ENCODE results near the gene AKR1D1.
"Not testable (repeated sequence)": the region's sequence is repeated elsewhere in the genome, so short reads cannot be mapped to it uniquely, and the experiment has no call there.

AKR1D1 gene

DNA sequence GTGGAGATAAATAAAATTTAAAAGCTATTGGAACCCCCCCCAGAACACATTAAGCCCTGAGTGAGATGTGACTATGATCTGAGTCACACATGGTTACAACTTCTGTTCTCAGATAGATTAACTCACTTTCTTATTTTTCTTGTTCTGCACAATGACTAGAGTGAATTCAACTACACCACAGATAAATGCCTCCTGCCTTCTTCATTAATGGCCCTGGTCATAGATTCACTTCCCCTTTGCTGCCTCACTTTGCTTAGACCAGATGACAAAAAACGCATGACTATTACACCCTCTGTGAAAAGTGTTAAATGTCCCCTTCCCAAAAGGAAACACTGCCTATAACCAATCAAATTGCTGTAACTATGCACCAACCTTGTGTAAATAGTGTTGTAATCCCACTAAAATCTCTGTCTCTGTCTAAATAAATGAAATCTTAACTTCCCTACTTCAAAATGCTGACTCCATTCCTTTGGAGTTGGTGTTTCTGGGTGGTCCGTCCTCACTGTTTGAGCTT, 49.4 kb downstream of the AKR1D1 start:
- no peak for DNase-seq

DNA sequence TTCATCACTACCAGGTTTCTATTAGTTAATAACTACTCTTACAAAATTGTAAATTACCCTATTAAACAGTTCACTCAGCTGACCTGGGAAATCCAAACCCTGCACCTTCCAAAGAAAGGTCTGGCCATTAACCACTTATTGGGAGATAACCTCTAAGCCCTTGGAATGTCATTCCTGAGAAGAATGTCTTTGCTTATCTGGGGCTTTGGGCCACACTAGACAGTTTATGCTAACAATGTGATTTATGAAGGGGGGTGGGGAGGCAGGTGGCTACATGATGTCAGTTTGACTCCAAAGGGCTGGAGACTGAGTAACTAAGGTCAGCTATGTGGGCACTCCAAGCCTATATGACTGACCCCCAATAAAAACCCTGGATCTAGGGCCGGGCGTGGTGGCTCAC, 50.7 kb downstream of the AKR1D1 start:
- DNase-seq, result no peak

DNA sequence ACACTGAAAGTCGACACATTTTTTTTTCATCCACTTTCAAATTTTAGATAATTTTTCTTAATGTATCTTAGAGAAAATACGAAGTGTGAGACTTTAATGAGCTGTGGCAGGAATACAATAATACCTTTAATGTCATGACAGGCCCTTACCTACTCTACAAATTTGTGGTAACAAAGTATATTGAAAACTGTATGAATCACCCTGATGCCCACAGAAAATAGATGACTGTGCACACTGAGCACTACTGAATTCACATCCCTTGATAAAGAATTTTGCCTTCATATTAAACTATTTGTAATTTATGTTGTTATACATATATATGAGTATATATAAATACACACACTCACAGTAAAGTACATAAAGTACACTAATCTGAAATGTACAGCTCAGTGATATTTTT, 51.7 kb downstream of the AKR1D1 start:
- no peak for DNase-seq

DNA sequence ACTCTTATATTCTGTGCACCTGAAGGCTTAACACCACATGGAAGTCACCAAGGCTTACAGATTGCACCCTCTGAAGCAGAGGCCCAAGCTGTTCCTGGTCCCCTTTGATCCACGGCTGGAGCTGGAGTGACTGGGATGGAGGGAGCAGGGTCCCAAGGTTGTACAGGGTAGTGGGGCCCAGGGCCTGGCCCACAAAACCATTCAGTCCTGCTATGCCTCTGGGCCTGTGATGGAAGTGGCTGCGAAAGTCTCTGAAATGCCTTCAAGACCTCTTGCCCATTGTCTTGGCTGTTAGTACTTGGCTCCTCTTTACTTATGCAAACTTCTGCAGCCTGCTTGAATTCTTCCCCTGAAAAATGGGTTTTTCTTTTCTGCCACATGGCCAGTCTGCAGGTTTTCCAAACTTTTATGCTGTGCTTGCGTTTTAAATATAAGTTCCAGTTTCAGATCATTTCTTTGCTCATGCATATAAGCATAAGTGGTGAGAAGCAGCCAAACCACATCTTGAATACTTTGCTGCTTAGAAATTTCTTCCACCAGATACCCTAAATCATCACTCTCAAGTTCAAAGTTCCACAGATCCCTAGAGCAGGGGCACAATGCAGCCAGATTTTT, 53.4 kb downstream of the AKR1D1 start:
- DNase-seq, result no peak

DNA sequence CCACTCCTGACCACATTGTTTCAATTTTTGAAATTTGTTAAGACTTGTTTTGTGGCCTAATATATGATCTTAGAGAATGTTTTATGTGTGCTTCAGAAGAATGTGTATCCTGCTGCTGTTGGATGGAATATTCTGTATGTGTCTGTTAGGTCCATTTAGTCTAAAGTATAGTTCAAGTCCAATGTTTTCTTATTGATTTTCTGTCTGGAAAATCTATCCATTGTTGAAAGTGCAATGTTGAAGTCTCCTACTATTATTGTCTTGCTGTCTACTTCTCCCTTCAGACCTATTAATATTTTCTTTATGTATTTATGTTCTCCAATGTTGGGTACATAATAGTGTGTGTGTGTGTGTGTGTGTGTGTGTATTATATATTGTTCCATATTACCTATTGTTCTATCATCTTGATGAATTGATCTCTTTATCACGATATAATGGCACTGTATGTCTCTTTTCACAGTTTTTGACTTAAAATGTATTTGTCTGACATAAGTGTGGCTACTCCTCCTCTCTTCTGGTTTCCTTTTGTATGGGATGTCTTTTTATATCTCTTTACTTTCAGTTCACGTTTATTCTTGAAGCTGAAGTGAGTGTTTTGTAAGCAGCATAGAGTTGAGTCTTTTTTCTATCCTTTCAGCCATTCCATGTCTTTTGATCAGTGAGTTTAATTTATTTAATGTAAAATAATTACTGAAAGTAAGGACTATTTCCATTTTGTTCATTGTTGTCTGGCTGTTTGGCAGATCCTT, 61.3 kb downstream of the AKR1D1 start:
- no peak for DNase-seq

DNA sequence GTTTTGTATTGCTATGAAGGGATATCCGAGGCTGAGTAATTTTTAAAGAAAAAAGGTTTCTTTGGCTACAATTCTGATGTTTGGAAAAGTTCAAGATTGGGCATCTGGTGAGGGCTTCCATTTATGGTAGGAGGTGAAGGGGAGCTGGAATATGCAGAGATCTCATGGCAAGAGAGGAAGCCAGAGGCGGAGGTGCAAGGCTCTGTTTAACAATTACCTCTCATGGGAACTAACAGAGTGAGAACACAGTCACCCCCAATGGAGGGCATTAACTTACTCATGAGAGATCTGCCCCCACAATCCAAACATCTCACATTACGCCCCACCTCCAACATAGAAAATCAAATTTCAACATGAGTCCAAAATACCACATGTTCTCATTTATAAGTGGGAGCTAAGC, 62.0 kb downstream of the AKR1D1 start:
- DNase-seq, result no peak

DNA sequence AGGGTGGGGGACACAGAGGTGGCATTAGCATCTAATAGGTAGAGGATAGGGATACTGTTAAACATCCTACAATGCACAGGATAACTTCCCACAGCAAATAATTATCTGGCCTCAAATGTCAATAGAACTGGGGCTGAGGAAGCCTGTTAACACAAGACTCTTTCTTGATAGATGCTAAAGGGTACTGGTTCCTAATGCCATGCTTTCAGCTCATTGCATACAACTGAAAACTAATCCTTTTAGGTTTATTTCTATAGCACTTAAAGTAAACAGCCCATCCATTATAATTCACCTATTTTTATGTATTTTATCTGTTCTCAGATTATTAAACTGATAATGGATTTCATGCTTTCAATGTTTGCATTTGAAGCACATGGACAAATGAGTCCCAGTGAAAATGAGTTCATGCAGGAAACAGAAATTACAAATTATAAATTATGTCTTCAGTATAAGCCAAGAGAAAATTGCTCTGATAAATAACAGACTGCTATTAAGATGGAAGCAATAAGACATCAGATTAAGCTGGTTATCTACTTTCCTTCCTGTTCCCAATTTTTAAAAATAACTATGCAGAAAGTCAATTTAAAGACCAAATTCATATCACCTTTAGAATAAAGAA, 66.4 kb downstream of the AKR1D1 start:
- DNase-seq, result no peak

DNA sequence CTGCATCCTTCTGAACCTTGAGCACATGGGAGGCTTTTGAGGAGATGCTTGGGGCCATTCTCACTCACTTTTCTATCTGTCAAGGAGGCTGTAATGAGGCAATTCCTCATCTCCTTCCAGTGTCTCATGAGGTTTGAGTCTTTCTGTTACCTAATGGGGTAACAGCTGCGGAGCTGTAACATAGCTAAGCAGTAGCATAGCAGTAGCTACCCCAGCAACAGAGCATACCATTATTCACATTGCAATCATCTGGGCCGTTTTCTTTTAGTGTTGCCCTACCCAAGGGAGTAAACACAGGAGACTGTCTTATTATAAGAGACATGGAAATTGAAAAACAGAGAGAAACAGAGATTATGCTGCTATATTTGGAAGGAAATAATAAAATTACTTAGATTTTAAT, 68.7 kb downstream of the AKR1D1 start:
- DNase-seq, result no peak

DNA sequence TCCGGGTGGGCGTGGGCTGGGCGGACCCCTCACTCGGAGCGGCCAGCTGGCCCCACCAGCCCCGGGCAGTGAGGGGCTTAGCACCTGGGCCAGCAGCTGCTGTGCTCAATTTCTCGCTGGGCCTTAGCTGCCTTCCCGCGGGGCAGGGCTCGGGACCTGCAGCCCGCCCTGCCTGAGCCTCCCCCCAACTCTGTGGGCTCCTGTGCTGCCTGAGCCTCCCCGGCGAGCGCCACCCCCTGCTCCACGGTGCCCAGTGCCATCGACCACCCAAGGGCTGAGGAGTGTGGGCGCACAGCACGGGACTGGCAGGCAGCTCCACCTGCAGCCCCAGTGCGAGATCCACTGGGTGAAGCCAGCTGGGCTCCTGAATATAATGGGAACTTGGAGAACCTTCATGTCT, 70.0 kb downstream of the AKR1D1 start:
- DNase-seq, result not testable (repeated sequence)

DNA sequence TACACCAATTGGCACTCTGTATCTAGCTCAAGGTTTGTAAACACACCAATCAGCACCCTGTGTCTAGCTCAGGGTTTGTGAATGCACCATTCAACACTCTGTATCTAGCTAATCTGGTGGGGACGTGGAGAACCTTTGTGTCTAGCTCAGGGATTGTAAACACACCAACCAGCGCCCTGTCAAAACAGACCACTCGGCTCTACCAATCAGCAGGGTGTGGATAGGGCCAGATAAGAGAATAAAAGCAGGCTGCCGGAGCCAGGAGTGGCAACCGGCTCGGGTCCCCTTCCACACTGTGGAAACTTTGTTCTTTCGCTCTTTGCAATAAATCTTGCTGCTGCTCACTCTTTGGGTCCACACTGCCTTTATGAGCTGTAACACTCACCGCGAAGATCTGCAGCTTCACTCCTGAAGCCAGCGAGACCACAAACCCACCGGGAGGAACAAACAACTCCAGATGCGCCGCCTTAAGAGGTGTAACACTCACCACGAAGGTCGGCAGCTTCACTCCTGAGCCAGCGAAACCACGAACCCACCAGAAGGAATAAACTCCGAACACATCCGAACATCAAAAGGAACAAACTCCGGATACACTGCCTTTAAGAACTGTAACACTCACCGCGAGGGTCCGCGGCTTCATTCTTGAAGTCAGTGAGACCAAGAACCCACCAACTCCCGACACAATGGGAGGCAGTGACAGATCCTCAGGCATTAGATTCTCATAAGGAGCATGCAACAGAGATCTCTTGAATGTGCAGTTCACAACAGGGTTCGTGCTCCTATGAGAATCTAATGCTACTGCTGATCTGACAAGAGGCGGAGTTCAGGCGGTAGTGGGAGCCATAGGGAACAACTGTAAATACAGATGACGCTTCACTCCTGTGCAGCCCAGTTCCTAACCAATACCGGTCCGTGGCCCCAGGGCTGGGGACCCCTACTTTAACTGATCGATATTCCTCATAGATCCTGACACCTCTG, 70.8 kb downstream of the AKR1D1 start:
- not testable (repeated sequence) for DNase-seq

DNA sequence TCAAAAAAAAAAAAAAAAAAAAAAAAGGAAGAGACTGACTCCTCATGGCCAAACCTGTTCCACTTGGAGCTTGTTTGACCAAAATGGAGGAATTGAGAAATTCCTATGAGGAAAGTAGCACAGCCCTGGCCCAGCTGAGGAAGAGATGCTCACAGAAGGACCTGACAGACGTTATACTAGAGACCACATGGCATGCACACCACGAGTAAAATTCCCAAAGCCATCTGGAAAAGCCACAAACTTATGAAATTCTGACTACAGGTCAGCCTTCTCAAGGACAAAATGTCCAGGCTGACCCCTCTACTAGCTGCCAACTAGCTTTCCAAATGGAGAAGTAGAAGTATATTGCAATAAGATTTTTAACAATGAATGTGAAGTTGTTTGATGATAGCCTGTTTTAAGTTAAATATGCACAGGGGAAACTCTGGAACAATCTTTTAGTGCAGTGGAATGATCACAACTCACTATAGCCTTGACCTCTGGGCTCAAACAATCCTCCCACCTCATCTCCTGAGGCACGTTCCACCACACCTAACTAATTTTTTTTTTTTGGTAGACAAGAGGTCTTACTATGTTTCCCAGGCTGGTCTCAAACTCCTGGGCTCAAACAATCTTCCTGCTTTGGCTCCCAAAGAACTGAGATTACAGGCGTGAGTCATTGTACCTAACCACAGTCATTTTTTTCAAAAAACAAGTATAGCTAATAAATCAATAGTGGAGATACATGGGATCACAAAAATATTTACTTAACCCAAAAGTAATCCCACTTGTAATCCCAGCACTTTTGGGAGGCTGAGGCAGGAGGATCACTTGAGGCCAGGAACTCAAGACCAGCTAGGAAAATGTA, 75.7 kb downstream of the AKR1D1 start:
- no peak for DNase-seq

DNA sequence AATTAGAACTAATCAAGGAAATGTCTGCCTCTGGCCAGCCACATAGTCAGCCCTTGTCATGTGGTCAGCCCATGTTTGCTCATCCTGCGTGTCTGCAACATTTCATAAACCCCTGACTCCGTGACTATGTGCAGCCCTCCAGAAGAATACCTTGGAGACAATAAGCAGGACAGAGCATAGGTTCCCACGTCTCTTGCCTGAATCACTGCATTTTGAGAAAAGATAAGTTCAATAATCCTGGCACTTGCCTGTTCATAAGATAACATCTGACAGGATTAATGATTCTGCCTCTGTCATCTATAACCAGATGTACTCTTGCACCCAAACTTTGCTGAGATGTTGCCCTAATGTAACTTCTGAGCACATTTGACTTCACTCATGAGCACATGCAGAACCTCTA, 78.4 kb downstream of the AKR1D1 start:
- no peak for DNase-seq

DNA sequence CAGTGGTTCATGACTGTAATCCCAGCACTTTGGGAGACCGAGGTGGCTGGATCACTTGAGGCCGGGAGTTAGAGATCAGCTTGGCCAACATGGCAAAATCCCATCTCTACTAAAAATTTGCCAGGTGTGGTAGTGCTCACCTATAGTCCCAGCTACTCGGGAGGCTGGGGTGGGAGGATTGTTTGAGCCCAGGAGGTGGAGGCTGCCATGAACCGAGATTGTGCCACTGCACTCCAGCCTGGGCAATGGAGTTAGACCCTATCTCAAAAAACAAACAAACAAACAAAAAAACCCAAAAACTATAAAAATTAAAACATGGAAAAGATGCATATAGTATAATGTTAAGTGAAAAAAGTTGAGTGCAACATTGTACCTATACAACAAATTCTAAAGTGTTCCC, 81.4 kb downstream of the AKR1D1 start:
- DNase-seq, result no peak

DNA sequence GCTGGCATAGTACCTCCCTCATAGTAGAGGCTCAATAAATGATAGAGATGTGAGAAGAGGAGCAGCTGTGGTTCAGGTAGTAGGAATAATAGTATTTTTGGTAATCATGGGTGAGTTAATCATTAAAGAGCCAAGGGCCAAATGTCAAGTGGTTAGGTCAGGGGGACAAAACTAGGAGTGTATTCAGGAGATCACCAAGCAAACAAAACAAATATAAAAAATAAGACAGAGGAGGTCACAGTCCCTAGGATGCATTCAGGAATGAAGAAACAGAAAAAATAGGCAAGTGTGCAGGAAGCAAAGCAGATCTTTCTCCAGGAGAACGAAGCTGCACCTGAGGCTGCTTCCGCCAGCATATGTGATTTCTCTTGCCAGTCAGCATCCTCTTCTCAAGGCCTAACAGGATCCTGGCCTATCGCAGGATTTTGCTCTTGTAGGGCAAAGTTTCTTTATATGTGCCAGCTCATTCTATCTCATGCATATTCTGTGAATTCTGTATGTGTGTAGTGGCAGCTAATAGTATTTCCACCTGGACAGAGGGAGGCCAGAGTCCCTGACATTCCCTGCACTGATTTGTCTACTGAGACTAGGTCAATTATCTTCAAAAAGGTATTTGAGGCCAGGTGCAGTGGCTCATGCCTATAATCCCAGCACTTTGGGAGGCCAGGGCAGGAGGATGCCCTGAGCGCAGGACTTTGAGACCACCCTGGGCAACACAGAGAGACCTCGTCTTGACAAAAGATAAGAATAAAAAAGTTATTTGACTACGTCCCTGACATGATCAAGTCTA, 82.7 kb downstream of the AKR1D1 start:
- DNase-seq, result no peak

DNA sequence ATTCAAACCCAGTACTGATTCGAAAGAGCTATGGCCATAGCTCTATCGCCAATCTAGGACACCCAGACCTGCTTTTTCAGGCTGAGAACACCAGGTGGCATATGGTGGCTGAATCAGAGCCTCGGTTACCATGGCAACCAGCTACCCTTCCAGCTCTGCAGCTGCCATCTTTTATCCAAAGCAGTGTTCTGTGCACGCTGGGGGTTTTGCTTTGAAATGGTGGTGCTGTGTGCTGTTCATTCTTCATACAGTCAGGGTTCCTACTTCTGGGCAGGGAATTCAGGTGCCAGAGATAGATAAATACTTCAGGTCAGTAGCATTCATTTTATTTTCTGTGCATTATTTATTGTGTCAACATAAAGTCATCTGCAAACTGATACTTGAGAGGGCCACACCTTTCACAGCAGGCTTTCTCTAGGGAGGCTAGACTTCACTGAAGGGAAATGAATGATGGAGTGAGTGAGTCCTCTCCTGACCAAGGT, 85.4 kb downstream of the AKR1D1 start:
- peak; percentile 68 to 85 for DNase-seq

DNA sequence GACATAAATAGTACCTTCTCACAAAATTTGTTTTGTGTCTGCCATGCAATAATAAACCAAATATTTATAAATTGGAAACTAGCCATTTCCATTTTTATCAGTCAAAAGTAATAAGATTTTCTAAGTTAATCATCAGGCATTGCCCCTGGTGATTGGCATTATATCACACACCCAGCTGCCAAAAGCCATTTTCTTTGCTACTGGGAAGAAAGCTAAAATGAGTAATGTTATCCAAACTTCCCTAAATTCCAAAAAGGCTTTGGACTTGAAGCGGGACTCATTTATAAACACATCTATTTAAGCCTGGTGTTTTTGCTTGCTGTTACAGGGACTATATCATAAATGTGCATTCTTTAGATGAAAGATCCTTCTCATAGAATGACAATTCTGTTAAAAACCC, 86.0 kb downstream of the AKR1D1 start:
- DNase-seq, result no peak

DNA sequence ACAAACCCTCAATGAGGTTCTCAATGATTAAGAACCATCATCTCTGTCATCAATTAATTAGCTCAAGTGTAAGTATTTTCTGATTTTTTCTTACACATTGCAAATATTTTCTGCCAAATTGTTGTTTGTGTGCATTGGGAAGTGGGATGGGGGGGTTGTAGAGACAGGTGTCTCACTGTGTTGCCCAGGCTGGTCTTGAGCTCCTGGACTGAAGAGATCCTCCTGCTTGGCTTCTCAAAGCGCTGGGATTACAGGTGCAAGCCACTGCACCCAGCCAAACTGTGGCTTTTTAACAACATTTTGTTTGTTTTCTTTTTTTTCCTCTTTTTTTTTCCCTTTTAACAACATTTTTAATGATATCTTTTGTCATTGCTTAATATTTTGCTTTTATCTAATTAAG, 87.5 kb downstream of the AKR1D1 start:
- DNase-seq, result no peak

DNA sequence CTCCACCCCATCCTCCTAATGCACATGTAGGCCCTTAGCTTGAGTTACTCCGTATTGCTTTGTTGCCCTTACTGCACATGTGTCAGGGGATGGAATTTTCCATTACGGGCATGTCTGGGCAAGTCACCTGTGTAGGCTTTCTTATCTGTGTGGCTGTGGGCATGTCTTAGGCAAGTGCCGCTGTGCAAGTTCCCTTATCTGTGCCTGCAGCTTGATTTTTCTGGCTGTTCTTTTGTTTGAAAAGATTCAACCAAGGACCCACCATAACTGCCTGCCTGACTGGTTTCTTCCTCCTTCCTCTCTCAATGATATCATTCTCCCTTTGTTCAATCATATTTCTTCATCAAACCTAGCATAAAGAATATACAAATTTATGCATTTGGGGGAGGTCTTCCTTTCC, 88.5 kb downstream of the AKR1D1 start:
- DNase-seq, result no peak

DNA sequence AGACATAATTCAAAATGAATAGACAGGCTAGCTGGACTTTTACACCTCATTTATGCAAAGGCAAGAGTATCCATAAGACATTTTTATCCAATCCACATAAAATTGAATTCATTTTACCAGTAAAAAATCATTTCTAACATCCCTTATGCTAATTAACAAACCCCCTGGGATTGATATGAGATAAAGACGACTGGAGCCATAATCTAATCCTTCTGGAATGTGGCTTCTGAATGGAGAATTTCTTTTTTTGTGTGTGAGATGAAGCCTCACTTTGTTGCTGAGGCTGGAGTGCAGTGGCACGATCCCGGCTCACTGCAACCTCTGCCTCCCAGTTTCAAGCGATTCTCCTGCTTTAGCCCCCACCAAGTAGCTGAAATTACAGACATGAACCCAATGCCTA, 90.4 kb downstream of the AKR1D1 start:
- no peak for DNase-seq

DNA sequence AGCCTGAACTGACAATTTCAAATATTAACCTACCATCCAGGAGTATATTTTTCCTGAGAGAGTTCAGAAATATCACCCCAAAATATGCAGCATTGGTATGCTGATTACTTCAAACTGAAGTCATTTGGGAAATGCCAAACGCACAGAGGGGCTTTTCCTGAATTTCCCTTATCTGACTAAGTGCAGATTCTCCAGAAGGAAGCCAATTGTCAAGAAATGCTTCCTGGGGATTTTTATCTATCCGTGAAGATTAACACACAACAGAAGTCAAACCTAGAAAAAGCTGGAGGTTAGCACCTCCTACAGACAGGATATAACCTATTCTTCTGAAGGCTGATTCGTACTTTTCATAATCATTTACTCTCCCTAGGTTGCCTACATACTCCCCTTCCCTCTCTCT, 91.0 kb downstream of the AKR1D1 start:
- DNase-seq, result no peak

DNA sequence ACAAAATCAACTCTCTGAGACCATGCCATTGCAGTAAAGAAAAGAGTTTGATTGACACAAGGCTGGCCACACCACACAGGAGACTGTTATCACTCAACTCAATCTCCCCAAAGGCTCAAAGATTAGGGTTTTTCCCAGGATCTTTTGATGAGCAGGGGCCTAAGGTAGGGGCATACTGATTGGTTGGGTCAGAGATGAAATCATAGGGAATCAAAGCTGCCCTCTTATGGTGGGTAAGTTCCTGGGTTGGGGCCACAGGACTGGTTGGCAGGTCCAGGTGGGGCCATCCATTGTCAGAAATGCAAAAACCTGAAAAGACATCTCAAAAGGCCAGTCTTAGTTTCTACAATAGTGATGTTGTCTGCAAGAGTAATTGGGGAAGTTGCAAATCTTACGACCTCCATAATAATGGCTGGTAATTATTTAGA, 91.6 kb downstream of the AKR1D1 start:
- no peak for DNase-seq
